ENCODE measurements around the gene METAP1D. TPM values are rescaled to one million over a fixed set of nuclear protein-coding genes. Genes with fewer than 3 reads are reported as not detected.
"Not testable (repeated sequence)": the region's sequence is repeated elsewhere in the genome, so short reads cannot be mapped to it uniquely, and the experiment has no call there.

The METAP1D gene
- total RNA-seq, 5 donors from 2014 or later (not counting 1 experiment from before 2014, with no cell fraction given), result 7.6 to 11.4 (median 10.1) TPM

DNA sequence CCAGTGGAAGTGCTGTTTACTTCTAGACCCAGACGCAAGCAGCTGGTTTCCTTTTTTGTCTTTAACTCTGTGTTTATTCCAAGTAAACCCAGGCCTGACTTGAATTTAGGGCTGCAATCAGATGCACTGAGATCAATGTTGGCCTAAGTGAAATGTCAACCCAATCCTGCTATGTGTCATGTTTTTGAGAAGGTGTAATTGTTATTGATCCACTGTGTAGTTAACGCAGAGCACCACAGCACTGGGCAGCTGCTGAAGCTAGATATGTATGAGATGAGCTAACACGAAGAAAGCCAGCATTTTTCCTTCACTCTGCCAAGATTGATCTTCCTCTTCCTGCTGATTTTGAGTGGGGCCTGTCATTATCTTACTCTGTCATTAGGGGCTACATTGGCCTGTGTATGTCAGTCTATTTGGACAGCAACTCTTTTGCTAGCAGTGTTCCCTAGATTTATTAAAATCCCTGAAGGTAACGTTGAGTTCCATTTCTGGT, 66.7 kb downstream of the METAP1D start:
- ATAC-seq (replicated peaks in 1 of 4) (no peak), DNase-seq (no peak)
- no peaks in the 10 kb centered on the region for H3K36me3 ChIP-seq (ENCODE audit: control insufficient read depth in 2 of 2, extremely low read depth in 1 of 2, insufficient read depth in 1 of 2, low read length in 1 of 2)
- H3K27me3 ChIP-seq (replicated peaks in 1 of 2; ENCODE audit: control insufficient read depth in 2 of 2, extremely low read depth in 1 of 2, insufficient read depth in 2 of 2, low read length in 1 of 2), result peaks cover 0 to 2% of the 10 kb centered on the region in 2 experiments
- ChIA-PET POLR2A (no interaction called here), CTCF (no interaction called here)
- Mint-ChIP-seq H3K4me3 (no peak overlapping the region), H3K9me3 (no peaks in the 10 kb centered on the region), H3K4me1 (no peaks in the 10 kb centered on the region), H3K36me3 (peaks cover 41% of the 10 kb centered on the region), H3K27me3 (peaks cover 2 to 4% of the 10 kb centered on the region in 2 donors), H3K27ac (no peak overlapping the region)
- no peaks in the 10 kb centered on the region for H3K4me1 ChIP-seq (ENCODE audit: control insufficient read depth in 1 of 2, extremely low read depth in 1 of 2, insufficient read depth in 2 of 2, low read length in 2 of 2)
- no peak overlapping the region for H3K27ac ChIP-seq (ENCODE audit: low read length)
- no peaks in the 10 kb centered on the region for H3K9me3 ChIP-seq
- H3K4me3 ChIP-seq (ENCODE audit: control insufficient read depth in 1 of 2, extremely low read depth in 1 of 2, low read length in 1 of 2), result no peak overlapping the region
- 63% methylated on average over 1 of the region's 4 CpGs for WGBS (ENCODE audit: insufficient coverage)

GRCh38 chr2:172067905-172068304, 68.2 kb downstream of the METAP1D start:
- POLR2A ChIA-PET; H3K36me3 ChIP-seq (ENCODE audit: control insufficient read depth in 2 of 2, extremely low read depth in 1 of 2, insufficient read depth in 1 of 2, low read length in 1 of 2); H3K27ac Mint-ChIP-seq; H3K4me1 Mint-ChIP-seq; H3K27me3 ChIP-seq (replicated peaks in 1 of 2; ENCODE audit: control insufficient read depth in 2 of 2, extremely low read depth in 1 of 2, insufficient read depth in 2 of 2, low read length in 1 of 2); DNase-seq; H3K9me3 ChIP-seq; H3K4me3 ChIP-seq (ENCODE audit: control insufficient read depth in 1 of 2, extremely low read depth in 1 of 2, low read length in 1 of 2); H3K9me3 Mint-ChIP-seq; H3K4me1 ChIP-seq (ENCODE audit: control insufficient read depth in 1 of 2, extremely low read depth in 1 of 2, insufficient read depth in 2 of 2, low read length in 2 of 2); CTCF ChIA-PET; ATAC-seq (replicated peaks in 1 of 4); H3K27me3 Mint-ChIP-seq; H3K27ac ChIP-seq (ENCODE audit: low read length); H3K4me3 Mint-ChIP-seq: not testable (repeated sequence)
- peaks cover 42% of the 10 kb centered on the region for H3K36me3 Mint-ChIP-seq
- WGBS (ENCODE audit: insufficient coverage), result no CpG with 5 or more reads among the region's 4 CpGs

DNA sequence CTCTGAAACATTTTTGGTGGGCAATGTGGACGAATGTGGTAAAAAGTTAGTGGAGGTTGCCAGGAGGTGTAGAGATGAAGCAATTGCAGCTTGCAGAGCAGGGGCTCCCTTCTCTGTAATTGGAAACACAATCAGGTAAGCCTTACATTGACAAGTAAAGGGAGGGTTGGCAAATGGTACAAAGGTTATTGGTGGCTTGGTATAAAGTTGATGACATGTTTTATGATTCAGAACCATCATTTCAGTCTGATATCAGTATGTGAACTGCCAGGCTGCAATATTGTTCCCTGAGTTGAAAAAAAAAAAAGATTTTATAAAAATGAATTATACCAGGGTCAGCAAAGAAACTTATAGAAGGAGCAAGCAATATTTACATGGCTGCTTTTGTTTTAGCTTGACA, 71.2 kb downstream of the METAP1D start:
- no peaks in the 10 kb centered on the region for H3K9me3 ChIP-seq
- H3K27ac ChIP-seq (ENCODE audit: low read length), result no peak overlapping the region
- no peaks in the 10 kb centered on the region for H3K36me3 ChIP-seq (ENCODE audit: control insufficient read depth in 2 of 2, extremely low read depth in 1 of 2, insufficient read depth in 1 of 2, low read length in 1 of 2)
- H3K4me3 Mint-ChIP-seq, result no peak overlapping the region
- no peaks in the 10 kb centered on the region for H3K4me1 Mint-ChIP-seq
- no CpG with 5 or more reads among the region's 1 CpG for WGBS (ENCODE audit: insufficient coverage)
- H3K27me3 Mint-ChIP-seq, result peaks cover 15 to 24% of the 10 kb centered on the region in 2 donors
- POLR2A ChIA-PET, result no interaction called here
- no peak overlapping the region for H3K4me3 ChIP-seq (ENCODE audit: control insufficient read depth in 1 of 2, extremely low read depth in 1 of 2, low read length in 1 of 2)
- no peak overlapping the region for H3K27ac Mint-ChIP-seq
- DNase-seq, result no peak
- H3K36me3 Mint-ChIP-seq, result peaks cover 31% of the 10 kb centered on the region
- no peaks in the 10 kb centered on the region for H3K9me3 Mint-ChIP-seq
- ATAC-seq (replicated peaks in 1 of 4), result no peak
- peaks cover 0 to 5% of the 10 kb centered on the region in 2 experiments for H3K27me3 ChIP-seq (replicated peaks in 1 of 2; ENCODE audit: control insufficient read depth in 2 of 2, extremely low read depth in 1 of 2, insufficient read depth in 2 of 2, low read length in 1 of 2)
- no peaks in the 10 kb centered on the region for H3K4me1 ChIP-seq (ENCODE audit: control insufficient read depth in 1 of 2, extremely low read depth in 1 of 2, insufficient read depth in 2 of 2, low read length in 2 of 2)
- CTCF ChIA-PET, result no interaction called here

- Histone ChIP-seq H3K4me1 (ENCODE audit: control insufficient read depth in 1 of 2, extremely low read depth in 1 of 2, insufficient read depth in 2 of 2, low read length in 2 of 2) (no peaks in the 10 kb centered on the region), H3K36me3 (ENCODE audit: control insufficient read depth in 2 of 2, extremely low read depth in 1 of 2, insufficient read depth in 1 of 2, low read length in 1 of 2) (no peaks in the 10 kb centered on the region), H3K27ac (ENCODE audit: low read length) (no peak overlapping the region), H3K9me3 (no peaks in the 10 kb centered on the region), H3K27me3 (replicated peaks in 1 of 2; ENCODE audit: control insufficient read depth in 2 of 2, extremely low read depth in 1 of 2, insufficient read depth in 2 of 2, low read length in 1 of 2) (peaks cover 0 to 5% of the 10 kb centered on the region in 2 experiments), H3K4me3 (ENCODE audit: control insufficient read depth in 1 of 2, extremely low read depth in 1 of 2, low read length in 1 of 2) (no peak overlapping the region)
- ChIA-PET CTCF (interaction anchor here in 1 of 2 donors (0.6 kb wide), 1 partner anchor 504 kb away, joined by 8 read pairs; no protein-coding TSS in a partner anchor), POLR2A (no interaction called here)
- ATAC-seq (replicated peaks in 1 of 4) (no peak), DNase-seq (no peak)
- H3K4me3 Mint-ChIP-seq, result no peak overlapping the region
- no peaks in the 10 kb centered on the region for H3K9me3 Mint-ChIP-seq
- no peak overlapping the region for H3K27ac Mint-ChIP-seq
- H3K36me3 Mint-ChIP-seq, result peaks cover 22% of the 10 kb centered on the region
- H3K27me3 Mint-ChIP-seq, result peaks cover 15 to 31% of the 10 kb centered on the region in 2 donors
- no CpG with 5 or more reads among the region's 3 CpGs for WGBS (ENCODE audit: insufficient coverage)
- no peaks in the 10 kb centered on the region for H3K4me1 Mint-ChIP-seq
Measured at GRCh38 chr2:172072303-172072702, 72.5 kb downstream of the METAP1D start.

- Histone ChIP-seq H3K36me3 (ENCODE audit: control insufficient read depth in 2 of 2, extremely low read depth in 1 of 2, insufficient read depth in 1 of 2, low read length in 1 of 2) (no peaks in the 10 kb centered on the region), H3K4me3 (ENCODE audit: control insufficient read depth in 1 of 2, extremely low read depth in 1 of 2, low read length in 1 of 2) (no peak overlapping the region), H3K9me3 (no peaks in the 10 kb centered on the region), H3K4me1 (ENCODE audit: control insufficient read depth in 1 of 2, extremely low read depth in 1 of 2, insufficient read depth in 2 of 2, low read length in 2 of 2) (no peaks in the 10 kb centered on the region), H3K27me3 (replicated peaks in 1 of 2; ENCODE audit: control insufficient read depth in 2 of 2, extremely low read depth in 1 of 2, insufficient read depth in 2 of 2, low read length in 1 of 2) (peaks cover 0 to 5% of the 10 kb centered on the region in 2 experiments), H3K27ac (ENCODE audit: low read length) (no peak overlapping the region)
- Mint-ChIP-seq H3K27ac (no peak overlapping the region), H3K9me3 (no peaks in the 10 kb centered on the region), H3K36me3 (peaks cover 22% of the 10 kb centered on the region), H3K27me3 (peaks cover 15 to 31% of the 10 kb centered on the region in 2 donors), H3K4me3 (no peak overlapping the region), H3K4me1 (no peaks in the 10 kb centered on the region)
- DNase-seq (no peak), ATAC-seq (replicated peaks in 1 of 4) (no peak)
- ChIA-PET POLR2A (no interaction called here), CTCF (interaction anchor here in 1 of 2 donors (0.6 to 1.1 kb wide), 2 partner anchors 40 to 505 kb away, joined by 4 to 8 read pairs; no protein-coding TSS in a partner anchor)
- 100% methylated on average over 1 of the region's 2 CpGs for WGBS (ENCODE audit: insufficient coverage)
Measured at GRCh38 chr2:172072706-172073105, 73.0 kb downstream of the METAP1D start.

DNA sequence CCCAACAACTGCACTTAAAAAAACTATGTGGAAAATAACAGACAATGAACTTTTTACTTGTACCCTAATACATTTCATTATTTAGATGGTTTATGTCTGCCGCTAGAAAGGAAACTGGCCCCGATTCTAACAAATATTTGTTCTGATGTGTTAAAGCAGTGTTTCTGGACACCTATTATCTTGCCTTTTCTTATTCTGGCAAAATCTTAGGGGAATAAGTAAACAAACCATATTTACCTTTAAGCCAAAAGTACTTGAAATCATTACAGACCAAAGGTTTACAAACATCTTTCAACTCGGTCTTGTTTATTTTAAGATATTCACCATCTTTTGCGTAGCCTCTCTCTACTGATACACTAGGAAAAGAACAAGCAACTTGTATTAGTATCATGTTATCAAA, 73.8 kb downstream of the METAP1D start:
- Mint-ChIP-seq H3K27ac (no peak overlapping the region), H3K36me3 (peaks cover 22% of the 10 kb centered on the region), H3K9me3 (no peaks in the 10 kb centered on the region), H3K27me3 (peaks cover 20 to 35% of the 10 kb centered on the region in 2 donors), H3K4me3 (no peak overlapping the region), H3K4me1 (no peaks in the 10 kb centered on the region)
- Histone ChIP-seq H3K4me1 (ENCODE audit: control insufficient read depth in 1 of 2, extremely low read depth in 1 of 2, insufficient read depth in 2 of 2, low read length in 2 of 2) (no peaks in the 10 kb centered on the region), H3K27ac (ENCODE audit: low read length) (no peak overlapping the region), H3K27me3 (replicated peaks in 1 of 2; ENCODE audit: control insufficient read depth in 2 of 2, extremely low read depth in 1 of 2, insufficient read depth in 2 of 2, low read length in 1 of 2) (peaks cover 0 to 6% of the 10 kb centered on the region in 2 experiments), H3K4me3 (ENCODE audit: control insufficient read depth in 1 of 2, extremely low read depth in 1 of 2, low read length in 1 of 2) (no peak overlapping the region), H3K36me3 (ENCODE audit: control insufficient read depth in 2 of 2, extremely low read depth in 1 of 2, insufficient read depth in 1 of 2, low read length in 1 of 2) (no peaks in the 10 kb centered on the region), H3K9me3 (no peaks in the 10 kb centered on the region)
- ChIA-PET POLR2A (no interaction called here), CTCF (interaction anchor here in 1 of 2 donors (1.1 kb wide), 1 partner anchor 40 kb away, joined by 4 read pairs; no protein-coding TSS in a partner anchor)
- ATAC-seq (replicated peaks in 1 of 4) (no peak), DNase-seq (no peak)
- WGBS (ENCODE audit: insufficient coverage), result no CpG with 5 or more reads among the region's 4 CpGs

DNA sequence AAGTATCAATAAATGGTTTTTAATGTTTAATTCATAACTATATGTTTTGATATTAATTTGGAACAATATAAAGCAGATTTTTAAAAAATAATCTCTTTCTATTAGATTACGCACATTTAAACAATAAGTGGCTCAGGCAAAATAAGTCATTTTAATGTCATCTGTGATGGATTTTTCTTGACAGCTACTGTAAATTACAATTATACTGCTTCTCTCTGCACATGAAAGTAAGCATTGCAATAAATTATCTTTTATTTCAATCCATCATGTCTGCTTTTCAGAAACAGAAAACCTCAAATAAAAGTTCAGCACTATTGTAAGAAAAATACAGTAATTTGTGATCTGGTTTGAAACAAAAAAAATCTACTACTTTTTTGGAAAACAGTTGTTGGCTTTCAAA, 74.5 kb downstream of the METAP1D start:
- DNase-seq (no peak), ATAC-seq (replicated peaks in 1 of 4) (no peak)
- H3K36me3 Mint-ChIP-seq, result peaks cover 18% of the 10 kb centered on the region
- peaks cover 26 to 38% of the 10 kb centered on the region in 2 donors for H3K27me3 Mint-ChIP-seq
- POLR2A ChIA-PET, result no interaction called here
- Histone ChIP-seq H3K36me3 (ENCODE audit: control insufficient read depth in 2 of 2, extremely low read depth in 1 of 2, insufficient read depth in 1 of 2, low read length in 1 of 2) (no peaks in the 10 kb centered on the region), H3K27me3 (replicated peaks in 1 of 2; ENCODE audit: control insufficient read depth in 2 of 2, extremely low read depth in 1 of 2, insufficient read depth in 2 of 2, low read length in 1 of 2) (peaks cover 0 to 12% of the 10 kb centered on the region in 2 experiments), H3K27ac (ENCODE audit: low read length) (no peak overlapping the region), H3K4me1 (ENCODE audit: control insufficient read depth in 1 of 2, extremely low read depth in 1 of 2, insufficient read depth in 2 of 2, low read length in 2 of 2) (no peaks in the 10 kb centered on the region), H3K9me3 (no peaks in the 10 kb centered on the region), H3K4me3 (ENCODE audit: control insufficient read depth in 1 of 2, extremely low read depth in 1 of 2, low read length in 1 of 2) (no peak overlapping the region)
- CTCF ChIA-PET, result no interaction called here
- no peak overlapping the region for H3K4me3 Mint-ChIP-seq
- no peaks in the 10 kb centered on the region for H3K4me1 Mint-ChIP-seq
- WGBS (ENCODE audit: insufficient coverage), result no CpG with 5 or more reads among the region's 1 CpG
- no peak overlapping the region for H3K27ac Mint-ChIP-seq
- H3K9me3 Mint-ChIP-seq, result no peaks in the 10 kb centered on the region

Data from T-cell (primary cell).